Heart left ventricle (tissue), 13 donors: ENCODE results near the gene ANAPC10.

Source experiments
- CTCF ChIP-seq, 12 donors: fragments of 200-600 bp; sonication (generic) in 4 of 12; IDR thresholded peaks; one replicate each; pipeline versions ENCODE4 v1.5.0 to v1.8.0; 2018 to 2022; ENCODE audit warnings: antibody characterized with exemption in 12 of 12, mild to moderate bottlenecking in 5 of 12
- POLR2A ChIP-seq, 2 donors: fragments of 450-650 bp; IDR thresholded peaks; one replicate each; pipeline ENCODE4 v1.6.1; 2017; ENCODE audit warnings: antibody characterized with exemption in 2 of 2, mild to moderate bottlenecking in 2 of 2, moderate library complexity in 2 of 2
- donor health status: ischemic (EF 13 %, LVEDD 7.1; RV severe dilation, severe dysfunction).
- donor health status: DM: no; HTN: yes; CAD: no.
- donor health status: DM: no; HTN: no; CAD: no.
- donor health status: ischemic (EF 25% LVEDD 6.9; RV normal size, moderate dysfunction).
- donor health status: ischemic (EF 25% LVEDD 5.7; RV mildly dilated, moderate dysfunction).
- donor health status: ischemic (EF 35%, LVEDD 5.7; RV mildly dilated, moderate dysfunction).
- donor health status: nonischemic (EF 11% LVEDD 7.7; RV severe dilation, severe dysfunction).
- donor health status: DM: yes; HTN: yes; CAD: no.
- donor health status: PGD.
- donor health status: ischemic (EF 29% LVEDD 5.4; RV normal size, mild dysfunction).
- donor health status: nonischemic (EF 23%, LVEDD 6.1; RV moderate dilation, normal function).

GRCh38 chr4:145001635-145002034, 96.4 kb downstream of the ANAPC10 start:
- no peak for TF ChIP-seq POLR2A (IDR thresholded peaks at IDR 0.05)
- no peak for TF ChIP-seq CTCF (IDR thresholded peaks at IDR 0.05)
